HFF-Myc (cell line): Measurements from ENCODE around the gene EXOC4.

Experiments
- DNase-seq: peaks from one replicate; pipeline ENCODE4 v3.0.0-alpha.2; 2011; ENCODE audit warnings: low read depth; ENCODE audit errors: extremely low read depth
- H3K4me3 ChIP-seq: replicated peaks from 2 replicates; pipeline ENCODE4 v1.5.1; 2011; ENCODE audit warnings: low read depth, mild to moderate bottlenecking, control low read depth, low read length
- CTCF ChIP-seq: IDR thresholded peaks from 2 replicates; pipeline ENCODE4 v1.5.1; 2012; ENCODE audit warnings: mild to moderate bottlenecking, low read depth, low read length, control low read depth; ENCODE audit errors: missing control alignments

The EXOC4 gene

DNA sequence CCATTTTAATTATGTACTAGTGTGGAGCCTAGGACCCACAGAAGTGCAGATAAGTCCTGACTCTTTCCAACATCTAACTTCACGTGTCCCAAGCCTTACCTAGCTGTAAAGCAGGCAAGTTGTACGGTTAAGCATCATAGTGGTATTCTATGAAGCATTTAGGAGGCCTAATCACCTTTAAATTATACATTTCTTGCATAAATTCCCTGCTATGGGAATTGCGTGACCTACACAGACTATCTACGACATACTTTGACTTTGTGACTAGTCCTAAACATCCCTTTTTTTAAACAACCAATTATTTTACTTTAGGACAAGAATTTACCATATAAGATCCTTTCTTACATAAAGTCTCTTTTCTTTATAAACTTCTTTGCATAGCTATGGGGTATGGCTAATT, 836.6 kb downstream of the EXOC4 start:
- H3K4me3 ChIP-seq: no peak overlapping the region
- DNase-seq: no peak
- no peak for TF ChIP-seq CTCF

- H3K4me3 ChIP-seq: no peak overlapping the region
- DNase-seq: no peak
- no peak for TF ChIP-seq CTCF
These were observed 845.2 kb downstream of the EXOC4 start for GRCh38 chr7:134098072-134098471.

- no peak overlapping the region for H3K4me3 ChIP-seq
- DNase-seq: no peak
- no peak for TF ChIP-seq CTCF
These were observed 848.8 kb downstream of the EXOC4 start for GRCh38 chr7:134101716-134102115.

GRCh38 chr7:134104166-134104565, 851.3 kb downstream of the EXOC4 start:
- TF ChIP-seq CTCF: no peak
- no peak overlapping the region for H3K4me3 ChIP-seq
- DNase-seq: no peak

DNA sequence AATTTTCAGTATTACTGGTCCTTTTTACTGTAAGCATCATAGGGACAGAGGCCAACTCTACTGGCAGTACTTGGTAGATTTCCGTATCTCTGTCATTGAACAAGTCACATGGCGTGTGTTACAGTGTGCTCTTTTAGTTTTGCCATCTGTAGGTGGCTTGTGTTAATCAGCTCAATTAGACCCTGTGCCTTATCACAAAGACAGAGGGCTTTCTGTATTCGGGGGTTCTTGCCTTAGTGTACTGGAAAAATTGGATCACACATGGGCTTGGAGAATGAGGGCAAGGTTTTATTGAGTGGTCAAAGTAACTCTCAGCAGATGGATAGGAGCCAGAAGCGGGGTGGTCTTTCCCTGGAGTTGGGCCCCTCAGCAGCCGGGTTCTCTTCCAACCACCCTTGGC, 853.0 kb downstream of the EXOC4 start:
- no peak overlapping the region for H3K4me3 ChIP-seq
- no peak for TF ChIP-seq CTCF
- DNase-seq: no peak

GRCh38 chr7:134108802-134109201, 855.9 kb downstream of the EXOC4 start:
- no peak for TF ChIP-seq CTCF
- no peak for DNase-seq
- no peak overlapping the region for H3K4me3 ChIP-seq

DNA sequence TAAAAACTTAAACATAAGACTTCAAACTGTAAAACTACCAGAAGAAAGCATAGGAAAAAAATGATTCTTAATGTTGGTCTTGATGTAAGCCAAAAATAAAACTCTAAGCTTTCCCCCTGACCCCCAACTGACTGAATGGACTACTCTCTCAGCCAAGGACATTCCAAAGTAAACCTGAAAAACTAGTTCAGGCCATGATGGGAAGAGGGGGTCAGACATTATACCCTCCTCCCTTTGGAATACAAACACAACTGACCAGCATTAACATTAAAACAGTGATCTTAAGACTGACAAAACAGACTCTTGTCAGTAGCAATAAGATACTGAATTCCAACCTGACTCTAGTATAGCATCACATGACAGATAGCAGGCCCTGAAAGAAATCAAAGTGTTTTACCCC, 860.8 kb downstream of the EXOC4 start:
- TF ChIP-seq CTCF: no peak
- no peak for DNase-seq
- no peak overlapping the region for H3K4me3 ChIP-seq
